HG03457 (cell line): ENCODE results near the gene VPS41.

Experiments used
- ATAC-seq: cut with Tn5 transposase; IDR thresholded peaks from one replicate; pipeline ENCODE4 v1.9.1; 2021; ENCODE audit warnings: moderate number of reproducible peaks; ENCODE audit not compliant: unreplicated experiment

Gene VPS41

GRCh38 chr7:38744746-38745145 is 164.2 kb downstream of the VPS41 start:
- ATAC-seq: no peak

GRCh38 chr7:38743899-38744298 is 165.1 kb downstream of the VPS41 start:
- no peak for ATAC-seq

DNA sequence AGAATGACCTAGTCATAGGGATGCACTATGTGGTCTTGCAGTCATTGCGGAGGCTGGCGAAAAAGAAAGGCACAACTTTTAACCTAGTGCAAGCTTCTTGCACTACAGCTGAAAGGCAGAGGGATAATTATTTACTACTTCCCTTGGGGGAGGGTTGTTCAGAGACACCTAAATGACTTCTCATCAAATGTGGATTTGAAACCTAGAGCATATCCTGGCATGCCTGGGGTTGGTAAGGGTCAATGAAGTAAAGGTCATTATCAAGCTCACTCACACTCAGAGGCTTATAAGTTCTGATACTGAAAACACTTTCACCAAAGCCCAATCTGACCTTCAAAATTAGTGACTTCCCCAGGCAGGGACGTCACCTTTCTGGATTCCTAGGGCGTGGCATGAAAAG is 168.9 kb downstream of the VPS41 start:
- no peak for ATAC-seq

GRCh38 chr7:38736138-38736537 is 172.9 kb downstream of the VPS41 start:
- ATAC-seq: no peak

DNA sequence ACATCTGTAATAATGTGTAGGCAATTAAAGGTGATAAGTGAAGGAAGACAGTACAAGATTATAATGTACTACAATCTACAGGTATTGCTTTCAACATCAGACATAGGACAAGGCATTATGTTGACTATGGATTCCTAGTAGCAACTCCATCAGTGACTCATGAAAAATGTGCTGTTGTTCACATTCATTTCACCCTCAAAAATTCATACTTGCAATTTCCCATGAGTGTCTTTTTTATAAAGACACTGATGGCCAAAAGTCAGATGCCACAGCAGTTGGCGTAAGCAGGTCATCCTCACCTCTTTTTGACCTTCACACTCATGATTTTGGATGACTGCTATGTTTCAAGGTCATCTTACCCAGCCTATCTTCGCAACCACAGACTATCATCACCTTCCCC is 177.8 kb downstream of the VPS41 start:
- no peak for ATAC-seq

DNA sequence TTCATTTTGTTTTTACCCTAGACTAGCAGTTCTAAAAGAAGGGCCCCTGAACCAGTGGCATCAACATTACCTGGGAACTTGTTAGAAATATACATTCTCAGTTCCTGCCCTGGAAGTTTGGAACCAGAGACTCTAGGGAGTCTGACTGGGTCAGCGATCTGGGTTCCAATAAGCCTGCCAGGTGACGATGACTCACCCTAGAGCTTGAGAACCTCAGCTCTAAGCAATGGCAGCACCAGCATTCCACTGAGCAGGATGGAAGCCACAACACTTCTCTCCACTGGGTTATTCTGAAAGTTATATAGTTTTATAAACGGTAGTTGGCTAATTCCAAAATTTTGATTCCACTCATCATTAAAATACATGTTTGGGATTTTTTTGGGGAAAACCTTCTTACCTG is 180.8 kb downstream of the VPS41 start:
- no peak for ATAC-seq

GRCh38 chr7:38727184-38727940 is 181.6 kb downstream of the VPS41 start:
- no peak for ATAC-seq

DNA sequence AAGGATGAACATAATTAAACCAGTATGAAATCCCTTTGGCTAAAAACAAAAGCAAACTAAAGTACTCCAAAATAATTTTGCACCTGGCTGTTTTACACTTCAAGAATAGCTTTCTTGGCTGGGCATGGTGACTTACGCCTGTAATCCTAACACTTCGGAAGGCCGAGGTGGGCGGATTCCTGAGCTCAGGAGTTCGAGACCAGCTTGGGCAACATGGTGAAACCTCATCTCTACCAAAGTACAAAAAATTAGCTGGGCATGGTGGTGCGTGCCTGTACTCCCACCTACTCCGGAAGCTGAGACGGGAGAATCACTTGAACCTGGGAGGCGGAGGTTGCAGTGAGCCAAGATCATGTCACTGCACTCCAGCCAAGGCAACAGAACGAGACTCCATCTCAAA is 185.7 kb downstream of the VPS41 start:
- ATAC-seq: no peak

DNA sequence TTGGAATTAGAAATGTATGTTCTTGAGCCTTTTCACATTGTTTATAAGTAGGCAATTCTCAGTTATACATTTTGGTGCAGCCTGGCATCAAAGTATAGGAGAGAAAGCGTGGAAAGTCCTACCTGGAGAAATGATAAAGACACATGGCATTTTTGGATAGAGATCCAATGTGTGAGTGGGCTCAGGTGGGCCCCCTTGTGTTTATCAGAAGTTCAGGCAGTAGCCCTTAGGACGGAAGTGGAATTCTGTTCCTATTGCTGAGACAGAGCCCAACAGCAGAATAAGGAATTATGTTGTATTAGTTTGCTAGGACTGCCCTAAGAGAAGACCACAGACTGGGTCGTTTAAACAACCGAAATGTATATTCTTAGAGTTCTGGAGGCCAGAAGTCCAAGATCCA is 192.6 kb downstream of the VPS41 start:
- ATAC-seq: no peak

DNA sequence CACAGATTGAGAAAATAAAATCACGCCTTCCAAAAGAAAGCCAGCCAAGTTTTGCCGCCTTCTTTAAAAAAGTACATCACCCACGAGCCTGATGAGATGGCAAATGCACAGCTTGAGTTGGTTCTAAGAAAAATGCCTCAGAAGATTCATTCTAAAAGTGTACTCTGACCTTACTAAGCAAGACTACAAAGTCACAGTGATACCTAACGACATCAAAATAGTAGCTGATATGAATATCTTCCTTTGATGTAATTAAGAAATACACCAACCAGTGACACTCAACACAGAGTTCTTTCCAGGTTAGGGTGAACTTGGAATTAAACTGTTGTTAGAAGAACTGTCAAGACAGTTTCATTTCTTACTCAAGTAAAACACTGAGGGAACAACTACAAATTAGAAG is 199.9 kb downstream of the VPS41 start:
- no peak for ATAC-seq

DNA sequence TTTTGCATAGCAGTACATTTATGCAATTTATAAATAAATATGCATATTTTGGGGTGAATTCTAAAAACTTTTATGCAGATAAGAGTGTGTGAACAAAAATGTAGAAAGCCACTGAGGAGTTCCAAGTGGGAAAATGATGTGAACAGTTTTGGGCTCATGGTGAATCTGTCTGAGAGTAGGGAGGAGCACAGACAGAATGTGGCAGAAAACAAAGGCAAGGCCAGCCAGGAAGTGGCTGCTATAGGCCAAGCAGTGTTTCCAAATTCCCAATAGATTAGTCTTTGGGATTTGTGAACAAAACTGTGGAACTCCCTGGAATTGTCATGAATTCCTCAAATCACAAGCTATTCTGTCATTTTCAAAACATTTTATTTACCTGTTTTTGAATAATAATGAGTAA is 204.2 kb downstream of the VPS41 start:
- no peak for ATAC-seq

- no peak for ATAC-seq
Observed at GRCh38 chr7:38704041-38704547, 204.9 kb downstream of the VPS41 start.

GRCh38 chr7:38703093-38703492 is 205.9 kb downstream of the VPS41 start:
- no peak for ATAC-seq

DNA sequence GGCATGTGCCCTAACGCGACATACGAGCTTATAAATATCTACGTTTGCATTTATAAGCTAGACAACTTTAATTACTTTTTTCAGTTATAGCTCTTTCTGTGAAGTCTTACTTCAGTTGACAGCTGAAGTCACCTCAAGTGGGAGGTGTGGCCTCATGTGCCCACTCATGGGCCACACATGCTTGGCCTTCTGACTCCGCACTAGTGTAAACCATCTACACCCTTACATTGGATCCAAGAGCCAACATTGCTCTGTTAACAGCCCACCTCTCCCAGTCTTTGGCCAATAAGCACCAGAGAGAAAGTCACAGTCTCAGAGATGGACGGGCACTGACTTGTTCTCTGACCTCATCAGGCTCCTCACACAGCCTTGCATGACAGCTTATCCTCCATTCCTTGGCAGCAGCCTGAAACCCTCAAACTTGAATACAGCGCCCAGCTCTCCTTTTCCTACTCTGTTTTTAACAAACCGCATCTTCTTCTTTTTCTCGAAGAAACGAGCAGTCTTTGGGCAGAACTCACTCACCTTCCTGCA is 206.9 kb downstream of the VPS41 start:
- ATAC-seq: no peak

DNA sequence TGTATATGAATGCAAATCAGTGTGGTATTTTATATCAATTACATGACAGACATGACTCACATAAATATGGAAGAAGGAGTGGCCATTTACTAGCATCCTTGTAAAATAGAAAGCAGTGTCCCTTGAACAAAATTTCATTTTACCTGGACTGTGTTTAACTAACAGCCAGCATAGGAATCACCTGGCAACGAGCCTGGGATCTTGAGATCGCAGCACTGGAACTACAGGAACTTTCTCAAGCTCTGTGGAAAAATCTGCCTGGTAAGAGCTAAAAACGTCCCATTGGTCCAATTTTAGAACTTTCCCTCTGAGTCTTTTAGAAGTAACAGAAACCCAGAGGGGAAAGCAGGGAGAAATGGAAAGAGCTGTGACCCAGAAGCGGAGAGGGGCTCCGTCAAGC is 208.9 kb downstream of the VPS41 start:
- no peak for ATAC-seq

DNA sequence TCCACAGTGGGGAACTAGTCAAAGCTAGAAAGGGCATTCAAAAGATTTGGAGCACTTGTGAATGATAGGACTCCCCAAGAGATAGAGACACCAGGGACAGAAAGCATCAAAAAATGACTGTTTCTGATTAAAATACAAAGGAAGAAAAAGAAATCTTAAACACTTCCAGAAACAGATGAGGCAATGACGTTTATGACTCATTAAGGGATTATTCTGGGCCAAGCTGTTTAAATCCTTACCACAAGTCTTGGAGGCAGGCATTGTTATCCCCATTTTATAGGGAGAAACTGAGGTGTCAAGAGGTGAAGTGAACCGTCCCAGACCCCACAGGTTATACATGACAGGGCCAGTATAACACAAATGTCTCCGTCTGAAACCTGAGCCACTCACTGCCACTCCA is 209.5 kb downstream of the VPS41 start:
- no peak for ATAC-seq

DNA sequence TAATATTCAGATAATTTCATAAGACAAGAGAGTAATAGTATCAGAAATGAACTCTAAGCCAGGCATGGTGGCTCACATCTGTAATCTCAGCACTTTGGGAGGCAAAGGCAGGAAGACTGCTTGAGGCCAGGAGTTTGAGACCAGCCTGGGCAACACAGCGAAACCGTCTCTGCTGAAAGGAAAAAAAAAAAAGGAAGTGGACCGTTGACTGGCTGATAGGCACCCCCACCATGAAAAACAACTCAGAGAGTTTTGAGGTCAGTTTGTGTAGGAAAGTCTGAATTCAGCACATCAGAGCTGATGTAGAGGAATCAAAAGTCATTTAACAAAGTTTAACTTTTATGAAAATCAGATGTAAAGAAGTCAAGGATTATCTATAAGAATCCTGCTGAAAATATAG is 214.7 kb downstream of the VPS41 start:
- ATAC-seq: no peak

DNA sequence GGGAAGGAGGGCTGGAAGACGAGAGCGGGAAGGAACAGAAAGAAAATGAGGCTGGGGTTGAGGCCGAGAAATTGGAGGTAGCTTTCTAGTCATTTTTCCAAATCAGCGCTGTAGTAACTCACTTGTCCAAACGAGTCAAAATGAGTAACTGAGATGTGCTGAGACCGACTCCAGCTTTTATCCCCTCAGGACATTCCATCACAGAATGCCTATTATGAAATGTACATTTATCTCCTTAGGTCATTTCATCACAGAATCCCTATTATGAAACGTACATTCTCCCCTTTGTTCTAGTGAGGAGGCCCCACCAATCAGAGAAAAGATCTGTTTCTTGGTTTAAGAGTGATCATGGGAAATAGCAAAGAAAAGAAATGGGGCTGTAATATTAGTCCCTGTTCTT is 222.1 kb downstream of the VPS41 start:
- ATAC-seq: no peak

DNA sequence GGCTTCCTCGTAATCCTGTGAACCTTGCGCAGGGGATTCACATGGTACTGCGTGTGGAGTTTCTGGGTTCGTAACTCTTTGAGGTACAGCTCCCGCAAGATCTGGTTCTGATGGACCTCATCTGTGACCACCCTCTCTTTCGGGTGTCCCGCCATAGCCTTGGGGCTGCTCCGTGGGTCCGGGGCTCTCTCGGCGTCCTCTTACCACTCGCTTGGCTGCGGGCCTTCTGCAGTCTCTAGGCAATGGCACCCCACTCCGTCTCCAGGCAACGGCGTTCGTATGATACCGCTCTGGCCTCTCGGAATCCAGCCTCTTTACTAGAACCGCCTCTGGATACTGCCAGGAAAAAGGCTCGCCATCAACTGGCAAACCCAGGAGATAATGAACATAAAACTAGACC is 223.1 kb downstream of the VPS41 start:
- ATAC-seq: no peak

GRCh38 chr7:38682606-38683005 is 226.4 kb downstream of the VPS41 start:
- ATAC-seq: no peak

DNA sequence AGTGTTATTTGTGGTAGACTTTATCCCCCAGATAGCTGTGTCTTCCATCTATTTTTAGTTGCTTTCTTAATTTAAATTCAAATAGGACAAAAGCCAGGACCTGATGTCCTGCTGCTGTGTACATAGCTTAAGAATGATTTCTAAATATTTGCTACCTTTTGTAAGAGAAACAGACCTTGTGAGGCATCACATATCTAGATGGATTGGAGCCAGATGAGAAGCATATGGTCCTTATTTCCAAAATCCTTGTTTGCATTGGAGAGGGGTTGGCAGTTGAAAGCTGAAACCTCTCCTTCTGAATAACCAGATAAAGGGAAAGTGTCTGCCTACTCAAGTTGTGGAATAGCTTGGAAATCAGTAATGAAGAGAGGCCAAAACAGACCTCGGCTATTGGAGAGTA is 227.1 kb downstream of the VPS41 start:
- ATAC-seq: no peak

DNA sequence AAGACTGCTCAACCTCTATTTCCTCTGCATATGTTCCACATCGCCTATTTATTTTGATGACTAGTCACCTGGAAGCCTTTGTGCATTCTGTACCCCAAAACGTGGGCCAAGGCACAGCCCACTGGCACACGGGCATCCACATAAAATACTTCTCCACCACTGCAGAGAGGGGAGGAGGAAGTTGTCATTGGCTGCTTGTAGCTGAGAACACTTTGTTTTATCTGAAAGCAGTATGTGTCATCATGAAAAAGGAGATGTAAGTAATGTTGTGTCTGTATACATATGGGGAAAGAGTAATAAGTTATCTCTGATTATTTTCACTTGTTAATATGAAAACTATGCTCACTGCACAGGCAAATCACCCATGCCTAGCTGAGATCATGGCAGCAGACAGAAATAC is 229.6 kb downstream of the VPS41 start:
- no peak for ATAC-seq

- ATAC-seq: no peak
Observed at GRCh38 chr7:38678698-38679054, 230.3 kb downstream of the VPS41 start.
